NCI-H2196 treated with DMSO at 0.1 percent for 48 hours (cell line): ENCODE data around the gene CUBN.

Experiments used
- DNase-seq: peaks from one replicate; lab custom pipeline; 2025; ENCODE audit not compliant: unreplicated experiment; lab: John Stamatoyannopoulos, UW

The CUBN gene

GRCh38 chr10:16890691-16891090 is 238.9 kb downstream of the CUBN start:
- DNase-seq, result no peak

GRCh38 chr10:16887565-16887964 is 242.0 kb downstream of the CUBN start:
- DNase-seq, result no peak

- no peak for DNase-seq
These were observed 243.6 kb downstream of the CUBN start for GRCh38 chr10:16886031-16886430.

- DNase-seq, result no peak
These were observed 245.1 kb downstream of the CUBN start for GRCh38 chr10:16884497-16884896.

- DNase-seq, result no peak
These were observed 246.5 kb downstream of the CUBN start for GRCh38 chr10:16883084-16883483.

GRCh38 chr10:16870331-16870730 is 259.3 kb downstream of the CUBN start:
- DNase-seq, result no peak

GRCh38 chr10:16867990-16868389 is 261.6 kb downstream of the CUBN start:
- no peak for DNase-seq

- no peak for DNase-seq
These were observed 262.1 kb downstream of the CUBN start for GRCh38 chr10:16867556-16867955.

GRCh38 chr10:16866541-16867275 is 262.9 kb downstream of the CUBN start:
- no peak for DNase-seq

GRCh38 chr10:16865766-16866165 is 263.8 kb downstream of the CUBN start:
- no peak for DNase-seq

- DNase-seq, result no peak
These were observed 265.8 kb downstream of the CUBN start for GRCh38 chr10:16863766-16864165.

- DNase-seq, result no peak
These were observed 272.2 kb downstream of the CUBN start for GRCh38 chr10:16857419-16857818.

GRCh38 chr10:16856567-16856966 is 273.0 kb downstream of the CUBN start:
- DNase-seq, result no peak

GRCh38 chr10:16856092-16856491 is 273.5 kb downstream of the CUBN start:
- DNase-seq, result no peak

- no peak for DNase-seq
These were observed 275.0 kb downstream of the CUBN start for GRCh38 chr10:16854623-16855022.

- no peak for DNase-seq
These were observed 275.8 kb downstream of the CUBN start for GRCh38 chr10:16853809-16854208.

GRCh38 chr10:16853201-16853600 is 276.4 kb downstream of the CUBN start:
- no peak for DNase-seq

GRCh38 chr10:16852624-16853023 is 277.0 kb downstream of the CUBN start:
- no peak for DNase-seq

- DNase-seq, result no peak
These were observed 281.0 kb downstream of the CUBN start for GRCh38 chr10:16848562-16849154.

GRCh38 chr10:16847644-16848043 is 282.0 kb downstream of the CUBN start:
- DNase-seq, result no peak

GRCh38 chr10:16845248-16845647 is 284.4 kb downstream of the CUBN start:
- DNase-seq, result no peak

GRCh38 chr10:16843252-16843870 is 286.2 kb downstream of the CUBN start:
- DNase-seq, result no peak
